ENCODE data around the gene EVX2. TPM values are rescaled to one million over a fixed set of nuclear protein-coding genes. Genes with fewer than 3 reads are reported as not detected.

The EVX2 gene
- total and polyA plus RNA-seq, 9 of the 15 experiments (the other 6 are each of a cell fraction or from before 2014, with no cell fraction given), result not detected

DNA sequence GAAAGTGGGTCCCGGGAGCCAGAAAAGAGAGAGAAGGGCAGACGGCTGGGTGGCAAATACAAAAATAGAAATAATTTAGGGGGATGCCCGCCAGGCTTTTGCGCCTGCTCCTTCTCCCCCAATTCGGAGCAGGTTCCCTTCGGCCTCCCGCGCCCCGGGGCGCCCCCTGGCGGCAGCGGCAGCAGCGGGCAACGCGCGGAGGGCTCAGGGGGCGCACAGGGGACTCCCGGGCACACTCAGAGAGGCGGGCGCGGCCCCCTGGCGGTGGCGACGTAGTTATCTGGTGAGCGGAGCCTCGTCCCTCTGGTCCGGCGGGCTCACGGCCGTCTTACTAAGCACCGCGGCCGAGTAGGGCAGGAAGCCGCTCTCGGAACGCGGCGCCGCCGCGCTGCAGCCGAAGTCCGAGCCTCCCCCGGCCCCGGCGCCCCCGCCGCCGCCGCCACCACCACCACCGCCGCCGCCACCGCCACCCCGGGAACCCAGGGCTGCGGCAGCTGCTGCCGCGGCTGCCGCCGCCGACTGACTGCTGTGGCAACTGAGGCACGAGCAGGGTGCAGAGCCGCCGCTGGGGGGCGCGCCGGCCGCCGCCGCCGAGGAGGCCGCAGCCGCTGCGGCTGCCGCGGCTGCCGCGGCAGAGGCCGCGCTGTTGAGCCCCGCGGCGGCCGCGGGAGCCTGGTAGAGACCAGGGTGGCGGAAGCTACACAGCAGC lies 3.8 kb downstream of the EVX2 start (continued):
- TF ChIP-seq, protein P1, sequence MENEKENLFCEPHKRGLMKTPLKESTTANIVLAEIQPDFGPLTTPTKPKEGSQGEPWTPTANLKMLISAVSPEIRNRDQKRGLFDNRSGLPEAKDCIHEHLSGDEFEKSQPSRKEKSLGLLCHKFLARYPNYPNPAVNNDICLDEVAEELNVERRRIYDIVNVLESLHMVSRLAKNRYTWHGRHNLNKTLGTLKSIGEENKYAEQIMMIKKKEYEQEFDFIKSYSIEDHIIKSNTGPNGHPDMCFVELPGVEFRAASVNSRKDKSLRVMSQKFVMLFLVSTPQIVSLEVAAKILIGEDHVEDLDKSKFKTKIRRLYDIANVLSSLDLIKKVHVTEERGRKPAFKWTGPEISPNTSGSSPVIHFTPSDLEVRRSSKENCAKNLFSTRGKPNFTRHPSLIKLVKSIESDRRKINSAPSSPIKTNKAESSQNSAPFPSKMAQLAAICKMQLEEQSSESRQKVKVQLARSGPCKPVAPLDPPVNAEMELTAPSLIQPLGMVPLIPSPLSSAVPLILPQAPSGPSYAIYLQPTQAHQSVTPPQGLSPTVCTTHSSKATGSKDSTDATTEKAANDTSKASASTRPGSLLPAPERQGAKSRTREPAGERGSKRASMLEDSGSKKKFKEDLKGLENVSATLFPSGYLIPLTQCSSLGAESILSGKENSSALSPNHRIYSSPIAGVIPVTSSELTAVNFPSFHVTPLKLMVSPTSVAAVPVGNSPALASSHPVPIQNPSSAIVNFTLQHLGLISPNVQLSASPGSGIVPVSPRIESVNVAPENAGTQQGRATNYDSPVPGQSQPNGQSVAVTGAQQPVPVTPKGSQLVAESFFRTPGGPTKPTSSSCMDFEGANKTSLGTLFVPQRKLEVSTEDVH (IDR thresholded peaks at IDR 0.05; ENCODE audit: low read depth, partially characterized antibody), result no peak
- TF ChIP-seq ZFP30 (CRISPR knock-in tag; IDR thresholded peaks at IDR 0.05; ENCODE audit: borderline replicate concordance) (no peak), BRCA1 (IDR thresholded peaks at IDR 0.05) (no peak), BRCA1 (CRISPR knock-in tag; IDR thresholded peaks at IDR 0.05) (no peak), ARHGAP35 (IDR thresholded peaks at IDR 0.05; ENCODE audit: partially characterized antibody) (no peak), KDM2B (CRISPR knock-in tag; IDR thresholded peaks at IDR 0.05) (0 out of 2 replicates have a peak, but pooled peaks have one; percentile 40), NUFIP1 (IDR thresholded peaks at IDR 0.05; ENCODE audit: partially characterized antibody) (no peak), JUN (IDR thresholded peaks at IDR 0.05; ENCODE audit: borderline replicate concordance, low read depth, low read length) (0 out of 2 replicates have a peak, but pooled peaks have one; percentile 17), JUN (CRISPR knock-in tag; IDR thresholded peaks at IDR 0.05; ENCODE audit: borderline replicate concordance) (no peak), STAG1 (CRISPR knock-in tag; IDR thresholded peaks at IDR 0.05; ENCODE audit: borderline replicate concordance) (peak; percentile 60; the same call in 1 of the 2 replicates), E2F1 (CRISPR knock-in tag; IDR thresholded peaks at IDR 0.05) (peak; percentile 84; the same call in 1 of the 2 replicates), MAZ (CRISPR knock-in tag; conservative IDR thresholded peaks at IDR 0.05 in 1 of 2, IDR thresholded peaks at IDR 0.05 in 1 of 2) (peak; percentile 45 to 90; a peak in 3 of 4 replicates), PTTG1 (tag; IDR thresholded peaks at IDR 0.05; ENCODE audit: low read depth) (no peak), ZNF24 (IDR thresholded peaks at IDR 0.05) (peak; percentile 50; the same call in 1 of the 2 replicates), FOXK1 (CRISPR knock-in tag; IDR thresholded peaks at IDR 0.05; ENCODE audit: borderline replicate concordance) (no peak), PCBP1 (IDR thresholded peaks at IDR 0.05; ENCODE audit: low read depth, low read length, poor library complexity, severe bottlenecking) (peak; percentile 27), PHF20 (IDR thresholded peaks at IDR 0.05; ENCODE audit: partially characterized antibody) (peak; percentile 26), MTA3 (IDR thresholded peaks at IDR 0.05; ENCODE audit: borderline replicate concordance) (peak; percentile 77), ZNF12 (CRISPR knock-in tag; IDR thresholded peaks at IDR 0.05) (no peak), ZNF583 (CRISPR knock-in tag; IDR thresholded peaks at IDR 0.05) (no peak), ZNF695 (CRISPR knock-in tag; IDR thresholded peaks at IDR 0.05) (no peak)
- TF ChIP-seq, protein P2, sequence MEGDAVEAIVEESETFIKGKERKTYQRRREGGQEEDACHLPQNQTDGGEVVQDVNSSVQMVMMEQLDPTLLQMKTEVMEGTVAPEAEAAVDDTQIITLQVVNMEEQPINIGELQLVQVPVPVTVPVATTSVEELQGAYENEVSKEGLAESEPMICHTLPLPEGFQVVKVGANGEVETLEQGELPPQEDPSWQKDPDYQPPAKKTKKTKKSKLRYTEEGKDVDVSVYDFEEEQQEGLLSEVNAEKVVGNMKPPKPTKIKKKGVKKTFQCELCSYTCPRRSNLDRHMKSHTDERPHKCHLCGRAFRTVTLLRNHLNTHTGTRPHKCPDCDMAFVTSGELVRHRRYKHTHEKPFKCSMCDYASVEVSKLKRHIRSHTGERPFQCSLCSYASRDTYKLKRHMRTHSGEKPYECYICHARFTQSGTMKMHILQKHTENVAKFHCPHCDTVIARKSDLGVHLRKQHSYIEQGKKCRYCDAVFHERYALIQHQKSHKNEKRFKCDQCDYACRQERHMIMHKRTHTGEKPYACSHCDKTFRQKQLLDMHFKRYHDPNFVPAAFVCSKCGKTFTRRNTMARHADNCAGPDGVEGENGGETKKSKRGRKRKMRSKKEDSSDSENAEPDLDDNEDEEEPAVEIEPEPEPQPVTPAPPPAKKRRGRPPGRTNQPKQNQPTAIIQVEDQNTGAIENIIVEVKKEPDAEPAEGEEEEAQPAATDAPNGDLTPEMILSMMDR (IDR thresholded peaks at IDR 0.05 in 2 of 3, conservative IDR thresholded peaks at IDR 0.05 in 1 of 3; ENCODE audit: insufficient read depth in 2 of 3, low read depth in 1 of 3, low read length in 3 of 3), result peak; percentile 97 to 99 (median 98)
